Suppressor macrophage treated with lipopolysaccharide for 1 hour (primary cell): ENCODE data around the gene PDS5A.
A peak's percentile ranks its signal among the peaks of the same experiment; 100 is the strongest.
"Not testable (repeated sequence)": the region's sequence is repeated elsewhere in the genome, so short reads cannot be mapped to it uniquely, and the experiment has no call there.

Experiments used
- DNase-seq, 3 donors: peaks; one replicate each; pipeline ENCODE4 v3.0.0-alpha.2; 2020 to 2022

PDS5A gene

GRCh38 chr4:39893693-39894072 is 84.0 kb downstream of the PDS5A start:
- DNase-seq: no peak

GRCh38 chr4:39892988-39893692 is 84.6 kb downstream of the PDS5A start:
- no peak for DNase-seq

GRCh38 chr4:39889226-39889625 is 88.5 kb downstream of the PDS5A start:
- DNase-seq: no peak

- DNase-seq: no peak
Measured at GRCh38 chr4:39888541-39888940, 89.2 kb downstream of the PDS5A start.

- DNase-seq: peak; percentile 53 to 66 (median 59)
Measured at GRCh38 chr4:39883646-39884045, 94.1 kb downstream of the PDS5A start.

GRCh38 chr4:39881789-39882188 is 95.9 kb downstream of the PDS5A start:
- peak; percentile 10 to 32 (median 18) for DNase-seq

- DNase-seq: no peak
Measured at GRCh38 chr4:39877971-39878370, 99.7 kb downstream of the PDS5A start.

GRCh38 chr4:39873823-39874222 is 103.9 kb downstream of the PDS5A start:
- no peak for DNase-seq

GRCh38 chr4:39865280-39865679 is 112.4 kb downstream of the PDS5A start:
- no peak for DNase-seq

- DNase-seq: no peak
Measured at GRCh38 chr4:39864391-39864790, 113.3 kb downstream of the PDS5A start.

- no peak for DNase-seq
Measured at GRCh38 chr4:39860804-39861203, 116.9 kb downstream of the PDS5A start.

- peak in 1 of 3 donors; percentile 4 for DNase-seq
Measured at GRCh38 chr4:39855909-39856512, 121.7 kb downstream of the PDS5A start.

- DNase-seq: no peak
Measured at GRCh38 chr4:39852636-39853035, 125.1 kb downstream of the PDS5A start.

- DNase-seq: no peak
Measured at GRCh38 chr4:39850727-39851126, 127.0 kb downstream of the PDS5A start.

- no peak for DNase-seq
Measured at GRCh38 chr4:39846705-39847104, 131.0 kb downstream of the PDS5A start.

- no peak for DNase-seq
Measured at GRCh38 chr4:39846120-39846519, 131.6 kb downstream of the PDS5A start.

- no peak for DNase-seq
Measured at GRCh38 chr4:39841894-39842293, 135.8 kb downstream of the PDS5A start.

- DNase-seq: not testable (repeated sequence)
Measured at GRCh38 chr4:39840516-39840915, 137.2 kb downstream of the PDS5A start.

GRCh38 chr4:39840027-39840426 is 137.7 kb downstream of the PDS5A start:
- DNase-seq: no peak

- not testable (repeated sequence) for DNase-seq
Measured at GRCh38 chr4:39838431-39838830, 139.3 kb downstream of the PDS5A start.

GRCh38 chr4:39834269-39834668 is 143.4 kb downstream of the PDS5A start:
- DNase-seq: no peak

GRCh38 chr4:39825741-39826231 is 151.9 kb downstream of the PDS5A start:
- no peak for DNase-seq

GRCh38 chr4:39825090-39825489 is 152.6 kb downstream of the PDS5A start:
- peak in 2 of 3 donors; percentile 18 to 30 for DNase-seq

- no peak for DNase-seq
Measured at GRCh38 chr4:39823191-39823590, 154.5 kb downstream of the PDS5A start.

- no peak for DNase-seq
Measured at GRCh38 chr4:39822662-39823061, 155.0 kb downstream of the PDS5A start.
